ENCODE measurements around the gene PJVK.

Gene PJVK

DNA sequence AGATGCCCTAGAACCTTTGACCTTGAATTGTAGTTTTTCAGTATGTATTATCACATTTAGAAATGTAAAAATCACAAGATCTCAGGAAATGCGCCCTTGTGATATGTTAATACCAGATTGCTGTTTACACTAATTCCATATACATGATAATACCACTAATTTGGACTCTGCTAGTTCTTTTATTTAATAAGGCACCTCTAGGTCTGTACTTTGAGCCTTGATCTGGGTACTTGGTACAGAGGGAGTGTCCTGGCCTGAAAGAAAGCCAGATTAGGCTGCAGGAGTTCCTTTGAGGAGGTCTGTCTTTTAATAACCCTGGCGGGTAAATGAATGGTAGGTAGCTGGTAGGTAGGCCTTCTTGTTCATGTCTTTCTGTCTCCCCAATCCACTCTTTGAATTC, 55.3 kb downstream of the PJVK start:
- Histone ChIP-seq H3K9ac (ENCODE audit: low read length) (no peak overlapping the region), H3K4me1 (ENCODE audit: control insufficient read depth, insufficient read depth, low read length) (peaks cover 15% of the 10 kb centered on the region; the same call in 1 of the 2 replicates), H3K27ac (ENCODE audit: low read depth, low read length) (no peak overlapping the region), H3K27me3 (ENCODE audit: control insufficient read depth, insufficient read depth, low read length) (no peaks in the 10 kb centered on the region), H3K36me3 (ENCODE audit: control insufficient read depth, insufficient read depth, low read length) (peaks cover 14% of the 10 kb centered on the region), H3K9me3 (ENCODE audit: control insufficient read depth, insufficient read depth, low read depth, low read length) (no peaks in the 10 kb centered on the region), H3K4me3 (ENCODE audit: low read depth, low read length) (no peak overlapping the region)

DNA sequence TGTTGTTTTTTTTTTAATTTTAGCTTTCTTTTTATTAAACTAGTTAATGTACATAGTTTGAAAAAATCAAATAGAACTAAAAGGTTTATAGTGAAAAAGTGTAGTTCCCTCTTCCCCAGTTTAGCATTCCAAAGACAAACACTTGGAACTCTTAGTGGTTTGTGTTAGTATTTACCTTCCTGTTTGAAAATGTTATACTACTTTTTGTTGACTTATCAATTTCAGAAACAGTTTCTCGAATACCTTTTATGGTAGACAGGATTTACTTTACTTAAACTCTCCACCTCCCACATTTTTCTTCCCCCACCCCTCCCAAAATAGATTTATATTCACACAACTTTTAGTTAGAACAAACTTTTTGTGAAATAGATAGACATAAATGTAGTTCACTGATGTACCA, 55.8 kb downstream of the PJVK start:
- peaks cover 15% of the 10 kb centered on the region; the same call in 1 of the 2 replicates for H3K4me1 ChIP-seq (ENCODE audit: control insufficient read depth, insufficient read depth, low read length)
- H3K4me3 ChIP-seq (ENCODE audit: low read depth, low read length), result no peak overlapping the region
- no peaks in the 10 kb centered on the region for H3K9me3 ChIP-seq (ENCODE audit: control insufficient read depth, insufficient read depth, low read depth, low read length)
- peaks cover 10% of the 10 kb centered on the region for H3K36me3 ChIP-seq (ENCODE audit: control insufficient read depth, insufficient read depth, low read length)
- no peak overlapping the region for H3K9ac ChIP-seq (ENCODE audit: low read length)
- H3K27ac ChIP-seq (ENCODE audit: low read depth, low read length), result no peak overlapping the region
- H3K27me3 ChIP-seq (ENCODE audit: control insufficient read depth, insufficient read depth, low read length), result no peaks in the 10 kb centered on the region

- Histone ChIP-seq H3K4me1 (ENCODE audit: control insufficient read depth, insufficient read depth, low read length) (peaks cover 15% of the 10 kb centered on the region; the same call in 1 of the 2 replicates), H3K4me3 (ENCODE audit: low read depth, low read length) (no peak overlapping the region), H3K27ac (ENCODE audit: low read depth, low read length) (no peak overlapping the region), H3K9me3 (ENCODE audit: control insufficient read depth, insufficient read depth, low read depth, low read length) (no peaks in the 10 kb centered on the region), H3K36me3 (ENCODE audit: control insufficient read depth, insufficient read depth, low read length) (0 out of 2 replicates have a peak, but pooled peaks cover under 1% of the 10 kb centered on the region), H3K27me3 (ENCODE audit: control insufficient read depth, insufficient read depth, low read length) (no peaks in the 10 kb centered on the region), H3K9ac (ENCODE audit: low read length) (no peak overlapping the region)
These were observed 57.5 kb downstream of the PJVK start for GRCh38 chr2:178508646-178509045.

DNA sequence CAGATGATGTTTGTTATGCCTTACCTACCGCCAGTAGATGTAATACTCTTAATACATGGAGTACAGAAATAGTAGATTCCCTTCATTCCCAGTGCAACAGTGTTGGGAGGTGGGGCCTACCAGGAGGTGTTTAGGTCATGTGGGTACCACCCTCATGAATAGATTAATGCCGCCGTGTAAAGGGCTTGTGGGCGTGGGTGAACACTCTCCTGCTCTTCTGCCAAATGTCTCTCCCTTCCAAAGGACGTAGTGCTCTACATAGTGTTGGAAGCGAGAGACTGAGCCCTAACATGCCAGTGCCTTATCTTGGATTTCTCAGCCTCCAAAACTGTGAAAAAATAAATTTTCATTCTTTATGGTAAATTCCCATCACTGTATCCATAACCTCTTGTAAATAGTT, 59.2 kb downstream of the PJVK start:
- no peaks in the 10 kb centered on the region for H3K36me3 ChIP-seq (ENCODE audit: control insufficient read depth, insufficient read depth, low read length)
- no peak overlapping the region for H3K27ac ChIP-seq (ENCODE audit: low read depth, low read length)
- H3K9ac ChIP-seq (ENCODE audit: low read length), result no peak overlapping the region
- no peaks in the 10 kb centered on the region for H3K27me3 ChIP-seq (ENCODE audit: control insufficient read depth, insufficient read depth, low read length)
- peaks cover 15% of the 10 kb centered on the region; the same call in 1 of the 2 replicates for H3K4me1 ChIP-seq (ENCODE audit: control insufficient read depth, insufficient read depth, low read length)
- H3K4me3 ChIP-seq (ENCODE audit: low read depth, low read length), result no peak overlapping the region
- H3K9me3 ChIP-seq (ENCODE audit: control insufficient read depth, insufficient read depth, low read depth, low read length), result no peaks in the 10 kb centered on the region
